Activated B cell treated with CpG ODN at 0.5 μM for 24 hours (primary cell): Measurements from ENCODE around the gene SNAPC5. TPM values are rescaled to one million over a fixed set of nuclear protein-coding genes. Genes with fewer than 3 reads are reported as not detected.

Source experiments
- ATAC-seq: fragments of 200-7000 bp; cut with Tn5 transposase; one replicate; pipeline ENCODE4 v1.10.0; 2021; ENCODE audit warnings: low read depth, mild to moderate bottlenecking, moderate library complexity
- CTCF ChIA-PET: fragments of 350-600 bp; sonication (Branson Sonifier 250); formaldehyde crosslinking; loops from one replicate; lab custom pipeline; 2021; ENCODE audit warnings: antibody characterized with exemption; lab: Charles Lee
- POLR2A ChIA-PET: fragments of 350-600 bp; sonication (Branson Sonifier 250); formaldehyde crosslinking; loops from one replicate; lab custom pipeline; 2021; ENCODE audit warnings: antibody characterized with exemption; lab: Charles Lee
- DNase-seq: peaks from one replicate; pipeline ENCODE4 v3.0.0; 2022
- H3K27ac Mint-ChIP-seq: one replicate; pipeline ENCODE4 v1.8.0; 2020; ENCODE audit warnings: mixed read lengths
- H3K27me3 Mint-ChIP-seq: one replicate; pipeline ENCODE4 v1.8.0; 2021; ENCODE audit warnings: mixed read lengths
- H3K36me3 Mint-ChIP-seq: one replicate; pipeline ENCODE4 v1.8.0; 2021; ENCODE audit warnings: low read depth, mixed read lengths
- H3K4me1 Mint-ChIP-seq: one replicate; pipeline ENCODE4 v1.8.0; 2021; ENCODE audit warnings: mixed read lengths
- H3K4me3 Mint-ChIP-seq: one replicate; pipeline ENCODE4 v1.8.0; 2020; ENCODE audit warnings: mild to moderate bottlenecking, mixed read lengths
- H3K9me3 Mint-ChIP-seq: one replicate; pipeline ENCODE4 v1.8.0; 2020; ENCODE audit warnings: mixed read lengths
- CTCF ChIP-seq: fragments of 200-600 bp; IDR thresholded peaks from one replicate; pipeline ENCODE4 v1.8.0; 2022; ENCODE audit warnings: antibody characterized with exemption, mild to moderate bottlenecking
- intact Hi-C: fragments of 100-400 bp; cut with micrococcal nuclease; formaldehyde crosslinking; loops from one replicate; pipeline ENCODE4 v1.15.1; 2024
- total RNA-seq: library from RNA; stranded (reverse); gene quantifications from 2 replicates; pipeline ENCODE4 v1.2.3, GENCODE V29; 2022

The SNAPC5 gene
- total RNA-seq, 1 donor from 2014 or later: 28.5 TPM

DNA sequence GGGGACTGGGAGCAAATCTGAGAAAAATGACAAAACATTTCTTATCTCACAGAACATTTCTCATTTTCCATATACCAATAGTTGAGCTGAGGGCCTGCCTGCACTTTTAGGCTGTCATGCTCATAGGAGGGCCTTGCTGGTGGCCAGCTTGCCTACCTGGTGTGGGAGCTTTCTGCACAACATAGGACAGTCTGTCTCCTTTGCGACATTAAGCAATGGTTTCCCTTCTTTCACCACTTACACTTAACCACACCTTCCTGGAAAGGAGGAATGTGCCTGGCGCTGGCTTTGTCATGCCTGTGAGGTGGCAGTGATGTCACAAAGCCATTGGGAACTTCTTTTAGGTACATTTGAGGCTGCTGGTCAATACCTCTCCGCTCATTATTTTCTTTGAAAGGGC is 5.7 kb downstream of the SNAPC5 start:
- H3K27ac Mint-ChIP-seq: no peak overlapping the region
- POLR2A ChIA-PET: no interaction called here
- H3K36me3 Mint-ChIP-seq: peaks cover 90% of the 10 kb centered on the region
- no peak for DNase-seq
- H3K4me1 Mint-ChIP-seq: peaks cover 10% of the 10 kb centered on the region
- H3K27me3 Mint-ChIP-seq: no peaks in the 10 kb centered on the region
- no peak overlapping the region for H3K4me3 Mint-ChIP-seq
- no peak for TF ChIP-seq CTCF
- CTCF ChIA-PET: no interaction called here
- ATAC-seq: no peak
- no peaks in the 10 kb centered on the region for H3K9me3 Mint-ChIP-seq
- intact Hi-C loops: no loop called here

DNA sequence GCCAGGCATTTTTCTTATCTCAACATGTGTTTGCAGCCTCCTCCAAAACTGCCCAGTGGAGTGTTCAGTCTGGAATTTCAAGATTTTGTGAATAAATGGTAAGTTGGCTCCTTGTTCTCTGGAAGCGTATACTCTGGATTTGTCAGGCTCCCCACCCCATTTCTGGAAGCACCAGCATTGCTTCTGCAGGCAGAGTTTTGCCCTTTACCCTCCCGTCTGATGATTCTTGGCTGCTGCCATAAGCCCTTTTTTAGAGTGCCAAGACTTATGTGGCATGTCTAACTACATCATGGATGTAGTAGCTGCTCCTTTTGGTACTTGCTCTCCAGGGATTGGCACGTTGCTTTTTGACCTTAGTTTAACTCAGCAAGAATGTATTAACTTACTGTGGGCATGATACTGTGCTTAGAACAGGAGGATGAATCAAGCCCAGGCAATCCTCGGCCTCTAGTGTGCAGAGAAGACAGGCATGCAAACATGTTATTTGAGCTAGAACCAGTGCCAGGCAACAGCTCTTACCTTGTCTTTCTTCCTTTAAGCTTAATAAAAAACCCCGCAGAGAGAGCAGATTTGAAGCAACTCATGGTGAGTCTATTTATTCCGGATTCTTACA is 8.3 kb downstream of the SNAPC5 start:
- no peak overlapping the region for H3K4me3 Mint-ChIP-seq
- no peaks in the 10 kb centered on the region for H3K27me3 Mint-ChIP-seq
- H3K4me1 Mint-ChIP-seq: peaks cover under 1% of the 10 kb centered on the region
- CTCF ChIA-PET: interaction anchor here (0.6 kb wide), 1 partner anchor 10 kb away, joined by 3 read pairs; no protein-coding TSS in a partner anchor
- TF ChIP-seq CTCF: no peak
- no peaks in the 10 kb centered on the region for H3K9me3 Mint-ChIP-seq
- no peak overlapping the region for H3K27ac Mint-ChIP-seq
- ATAC-seq: no peak
- no peak for DNase-seq
- POLR2A ChIA-PET: no interaction called here
- peaks cover 86% of the 10 kb centered on the region for H3K36me3 Mint-ChIP-seq
- intact Hi-C loops: no loop called here

GRCh38 chr15:66488525-66488924 is 9.0 kb downstream of the SNAPC5 start:
- ATAC-seq (no peak), DNase-seq (no peak)
- no peak for TF ChIP-seq CTCF
- intact Hi-C loops: no loop called here
- H3K27ac Mint-ChIP-seq: no peak overlapping the region
- no peaks in the 10 kb centered on the region for H3K27me3 Mint-ChIP-seq
- ChIA-PET CTCF (no interaction called here), POLR2A (no interaction called here)
- no peak overlapping the region for H3K4me3 Mint-ChIP-seq
- H3K9me3 Mint-ChIP-seq: no peaks in the 10 kb centered on the region
- peaks cover 82% of the 10 kb centered on the region for H3K36me3 Mint-ChIP-seq
- H3K4me1 Mint-ChIP-seq: no peaks in the 10 kb centered on the region

DNA sequence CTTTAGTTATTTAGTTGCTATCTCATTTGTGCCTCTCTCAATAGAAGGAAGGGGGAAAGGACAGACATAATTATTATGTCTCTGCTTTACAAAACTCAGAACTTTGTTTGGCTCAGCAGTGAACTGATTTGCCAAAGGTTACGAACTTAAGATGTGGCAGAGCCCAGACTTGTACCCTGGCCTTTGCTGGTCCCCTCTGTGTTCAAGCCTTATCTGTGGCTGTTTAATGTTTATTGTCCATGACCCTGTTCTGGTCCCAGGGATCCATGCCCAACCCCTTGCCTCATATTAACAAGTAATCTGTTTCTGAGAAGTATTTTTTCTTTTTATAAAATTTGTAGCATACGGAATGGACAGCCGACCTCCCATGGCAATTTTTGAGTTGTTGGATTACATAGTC is 10.7 kb downstream of the SNAPC5 start:
- H3K4me3 Mint-ChIP-seq: no peak overlapping the region
- POLR2A ChIA-PET: no interaction called here
- no peaks in the 10 kb centered on the region for H3K9me3 Mint-ChIP-seq
- peaks cover 83% of the 10 kb centered on the region for H3K36me3 Mint-ChIP-seq
- DNase-seq (no peak), ATAC-seq (no peak)
- intact Hi-C loops: no loop called here
- CTCF ChIA-PET: no interaction called here
- H3K4me1 Mint-ChIP-seq: no peaks in the 10 kb centered on the region
- no peak overlapping the region for H3K27ac Mint-ChIP-seq
- no peak for TF ChIP-seq CTCF
- no peaks in the 10 kb centered on the region for H3K27me3 Mint-ChIP-seq

GRCh38 chr15:66484539-66485112 is 12.9 kb downstream of the SNAPC5 start:
- no peak for TF ChIP-seq CTCF
- DNase-seq (no peak), ATAC-seq (no peak)
- H3K4me1 Mint-ChIP-seq: no peaks in the 10 kb centered on the region
- H3K4me3 Mint-ChIP-seq: no peak overlapping the region
- H3K27me3 Mint-ChIP-seq: no peaks in the 10 kb centered on the region
- H3K27ac Mint-ChIP-seq: no peak overlapping the region
- no peaks in the 10 kb centered on the region for H3K9me3 Mint-ChIP-seq
- ChIA-PET POLR2A (no interaction called here), CTCF (no interaction called here)
- intact Hi-C loops: no loop called here
- peaks cover 75% of the 10 kb centered on the region for H3K36me3 Mint-ChIP-seq
